Measurements from ENCODE around the gene IL1RL2. TPM values are rescaled to one million over a fixed set of nuclear protein-coding genes. Genes with fewer than 3 reads are reported as not detected.
A peak's percentile ranks its signal among the peaks of the same experiment; 100 is the strongest.

The IL1RL2 gene
- polyA plus RNA-seq (ENCODE audit: insufficient read length in 3 of 3) = 1 to 10 TPM in 2 of 3 donors, under 1 TPM in 1; 0.98 to 1.4 (median 1.3) TPM
- long read RNA-seq, donor 1 = 0 reads
- long read RNA-seq, donor 2 = 0 reads
- long read RNA-seq, donor 3, partial matches to known transcripts = 5 of 5 reads
- long read RNA-seq, donor 3, other reads (novel, unspliced or antisense) = 0 of 5 reads
- long read RNA-seq, donor 4 = 0 reads
- long read RNA-seq, donor 5 = 0 reads
- long read RNA-seq, donor 6 = 0 reads
- long read RNA-seq, donor 7 = 0 reads
- long read RNA-seq, donor 8 = 0 reads
- long read RNA-seq, donor 9 = 0 reads
- long read RNA-seq, donor 10 = 0 reads
- long read RNA-seq, donor 11 = 0 reads
- long read RNA-seq, donor 12 = 0 reads
- long read RNA-seq, donor 13 = 0 reads
- long read RNA-seq, donor 14 = 0 reads
- long read RNA-seq, donor 15 = 0 reads
- long read RNA-seq, donor 16 = 0 reads

DNA sequence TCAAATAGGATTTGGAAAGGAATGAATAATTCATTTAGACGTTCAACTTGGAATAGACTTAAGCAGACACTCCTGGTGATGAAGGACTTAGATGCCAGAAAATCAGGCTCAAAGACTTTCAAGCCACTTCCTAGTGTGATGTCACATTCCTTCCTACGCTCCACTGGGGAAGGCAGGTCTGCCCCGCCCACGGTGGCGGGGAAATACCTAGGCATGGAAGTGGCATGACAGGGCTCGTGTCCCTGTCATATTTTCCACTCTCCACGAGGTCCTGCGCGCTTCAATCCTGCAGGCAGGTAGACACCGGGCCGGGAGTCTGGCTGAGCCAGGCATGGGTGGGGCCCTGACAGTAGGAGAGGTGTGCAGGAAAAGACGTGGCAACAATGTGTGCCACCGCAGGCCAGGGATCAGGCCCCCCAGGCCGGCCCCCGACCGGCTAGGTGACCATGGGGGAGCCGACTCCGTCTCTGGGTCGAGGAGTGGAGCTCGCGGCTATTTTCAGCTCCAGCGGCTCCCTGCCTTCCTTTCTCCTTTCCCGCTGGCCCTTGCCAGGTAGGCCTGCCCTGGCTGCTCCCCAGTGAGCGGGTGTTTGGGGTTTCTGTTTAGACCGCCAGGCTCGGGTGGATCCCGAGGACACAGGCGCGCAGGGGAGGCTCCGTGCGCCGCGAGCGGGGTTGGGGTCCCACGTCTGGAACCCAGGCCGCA is at the start of gene IL1RL2:
IL1RL2 (plus strand) TSS at position 233 of the 705 bp plus-strand sequence. CDS start 845 bp downstream, outside the sequence.
- no peak for DNase-seq

DNA sequence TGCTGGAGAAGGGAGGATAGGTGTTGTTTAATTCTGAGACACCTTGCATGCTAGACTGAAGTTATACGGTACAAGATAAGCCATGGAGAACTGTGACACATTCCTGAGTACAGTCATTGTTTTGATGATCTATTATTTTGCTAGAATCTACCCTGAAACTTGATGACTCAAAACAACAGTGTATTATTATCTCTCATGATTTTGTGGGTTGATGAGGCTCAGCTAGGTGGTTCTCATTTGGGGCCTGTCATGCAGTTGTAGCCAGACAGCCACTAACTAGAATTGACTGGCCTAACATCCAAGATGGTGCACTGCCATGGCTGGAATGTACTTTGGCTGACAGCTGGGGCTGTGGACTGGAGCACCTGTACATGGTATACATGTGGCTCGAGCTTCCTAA is 49.7 kb upstream of the IL1RL2 start:
- DNase-seq = no peak

DNA sequence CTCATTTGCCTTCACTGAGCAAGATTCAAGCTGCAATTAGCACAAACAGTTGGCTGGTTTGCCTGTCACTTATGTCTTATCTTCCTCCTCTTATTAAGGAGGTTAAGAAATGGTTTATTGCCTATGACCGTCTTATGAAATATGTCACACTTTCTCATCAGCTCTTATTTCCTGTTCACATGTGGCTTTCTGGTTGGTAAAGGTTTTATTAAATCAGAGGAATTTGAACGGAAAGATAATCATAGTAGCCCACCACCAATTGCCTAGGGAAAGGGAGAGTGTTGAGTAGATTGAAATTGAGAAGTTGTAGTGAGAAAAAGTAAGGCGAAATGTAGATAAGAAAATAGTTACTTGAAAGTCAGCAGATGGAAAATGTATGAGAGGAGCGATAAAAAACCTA is 48.5 kb upstream of the IL1RL2 start:
- no peak for DNase-seq

DNA sequence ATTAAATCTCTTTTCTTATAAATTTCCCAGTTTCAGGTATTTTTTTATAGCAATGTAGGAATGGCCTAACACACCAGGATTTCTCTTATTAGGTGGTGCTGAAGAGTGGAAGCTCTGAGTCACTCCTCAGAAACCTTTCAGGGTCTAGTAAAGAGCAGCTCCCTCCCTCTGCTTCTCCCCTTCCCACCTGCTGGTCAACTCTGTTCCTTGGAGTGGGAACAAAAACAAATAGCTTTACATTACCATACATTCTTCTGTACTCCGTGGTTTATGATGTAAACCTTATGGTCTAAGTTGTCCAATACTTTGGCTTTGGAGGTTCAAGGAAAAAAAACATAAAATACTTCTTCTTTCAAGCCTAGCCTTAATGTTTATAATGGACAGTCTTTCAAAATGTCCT is 47.0 kb upstream of the IL1RL2 start:
- no peak for DNase-seq

DNA sequence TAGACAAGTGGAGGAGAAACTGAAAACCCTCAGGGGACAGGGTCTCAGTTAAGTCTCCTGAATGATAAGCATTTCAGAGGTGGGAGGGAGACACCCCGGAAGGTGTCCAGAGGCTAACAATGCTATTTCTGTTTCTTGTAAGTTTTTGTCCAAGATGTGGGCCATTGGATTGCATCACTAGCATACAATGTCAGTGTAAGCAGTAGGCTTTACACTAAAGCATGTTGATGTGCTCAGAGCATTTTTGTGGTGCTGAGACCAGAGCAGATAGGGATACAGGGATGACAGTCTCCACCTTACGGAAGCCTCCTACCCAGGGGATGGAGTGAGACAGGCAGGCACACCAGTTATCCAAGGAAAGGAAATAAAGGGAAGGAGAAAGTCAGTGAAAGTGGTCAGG is 46.4 kb upstream of the IL1RL2 start:
- DNase-seq = no peak

DNA sequence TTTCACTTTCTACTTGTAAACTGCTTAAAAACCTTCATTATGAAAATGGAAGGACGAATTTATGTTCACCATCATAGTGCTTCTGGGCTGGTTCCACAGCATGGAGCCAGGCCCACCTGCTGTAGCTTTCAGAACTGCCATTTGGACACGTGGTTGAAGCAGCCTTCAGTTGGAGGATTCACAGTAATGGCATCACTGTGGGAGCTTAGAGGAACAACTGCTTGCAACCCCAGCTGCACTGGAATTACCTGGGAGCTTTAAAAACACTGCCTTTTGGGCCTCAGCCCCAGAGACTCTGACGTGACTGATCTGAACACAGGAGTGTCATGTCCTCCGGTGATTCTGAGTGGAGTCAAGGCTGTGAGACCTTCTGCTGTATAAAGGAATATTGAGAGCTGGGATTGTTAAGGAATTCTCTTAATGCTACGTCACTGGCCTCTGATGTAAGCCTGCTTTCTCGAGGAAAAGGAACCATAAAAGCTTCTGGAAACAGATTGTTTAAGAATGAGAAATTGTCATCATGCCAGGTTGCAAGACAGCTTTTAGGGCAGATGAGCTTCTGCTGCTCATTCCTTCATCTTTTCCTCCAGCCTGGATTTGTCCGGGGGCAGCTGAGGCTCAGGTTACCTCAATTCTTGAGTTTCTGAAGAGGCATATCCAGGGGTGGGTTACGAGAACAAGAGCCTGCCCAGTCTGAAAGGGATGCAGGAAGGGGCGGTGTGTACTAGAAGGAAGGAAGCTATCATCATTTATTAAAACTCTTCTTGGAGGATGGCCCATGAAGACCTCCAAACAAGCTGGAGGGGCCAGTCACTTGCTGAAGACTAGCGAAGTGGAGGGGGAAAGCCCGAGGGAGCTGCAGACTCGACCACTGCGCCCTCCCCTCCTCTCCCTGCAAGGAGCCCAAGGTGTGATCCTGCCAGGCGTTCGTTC is 45.5 kb upstream of the IL1RL2 start:
- peak; percentile 59 for DNase-seq

DNA sequence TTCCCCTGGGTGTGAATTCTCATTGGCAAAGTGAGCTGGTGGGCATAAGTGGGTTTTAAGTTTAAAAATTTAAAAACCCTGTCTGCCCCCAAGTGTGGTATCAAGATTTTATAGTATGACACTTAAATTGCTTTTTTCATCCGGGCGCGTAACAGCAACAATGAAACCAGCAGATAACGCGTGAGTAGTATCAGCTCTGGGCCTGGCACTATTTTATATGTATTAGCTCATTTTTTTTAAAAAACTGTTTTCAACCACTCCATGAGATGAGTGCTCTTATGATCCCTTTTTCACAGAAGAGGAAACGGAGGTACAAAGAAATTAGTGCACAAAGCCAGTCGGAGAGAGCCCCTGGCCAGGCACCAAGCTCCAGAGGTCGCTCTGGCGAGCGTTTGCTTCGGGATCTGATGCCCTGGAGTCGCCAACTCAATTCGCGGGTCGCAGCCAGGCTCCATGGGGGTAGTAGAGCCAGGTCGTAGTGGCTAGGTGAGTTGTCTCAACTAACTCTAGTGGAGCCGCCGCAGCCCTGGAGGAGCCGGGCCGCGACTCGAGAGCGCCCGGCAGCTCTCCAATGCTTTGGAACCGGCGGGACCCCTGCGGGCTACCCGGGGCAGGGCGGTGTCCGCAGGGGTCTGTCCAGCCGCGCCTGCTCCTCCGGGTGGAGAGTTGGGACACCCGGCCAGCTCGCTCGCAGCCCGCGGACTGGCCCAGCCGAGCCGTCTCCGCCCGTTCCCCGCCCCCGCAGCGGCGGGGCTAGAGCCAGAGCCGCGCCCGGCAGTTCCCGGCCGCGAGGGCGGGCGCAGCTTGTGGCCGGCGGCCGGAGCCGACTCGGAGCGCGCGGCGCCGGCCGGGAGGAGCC is 44.6 kb upstream of the IL1RL2 start, which contains the start of gene IL1R1:
IL1R1 (plus strand) TSS at position 777 of the 859 bp plus-strand sequence. CDS start 14,979 bp downstream, outside the sequence.
- peak; percentile 80 for DNase-seq

DNA sequence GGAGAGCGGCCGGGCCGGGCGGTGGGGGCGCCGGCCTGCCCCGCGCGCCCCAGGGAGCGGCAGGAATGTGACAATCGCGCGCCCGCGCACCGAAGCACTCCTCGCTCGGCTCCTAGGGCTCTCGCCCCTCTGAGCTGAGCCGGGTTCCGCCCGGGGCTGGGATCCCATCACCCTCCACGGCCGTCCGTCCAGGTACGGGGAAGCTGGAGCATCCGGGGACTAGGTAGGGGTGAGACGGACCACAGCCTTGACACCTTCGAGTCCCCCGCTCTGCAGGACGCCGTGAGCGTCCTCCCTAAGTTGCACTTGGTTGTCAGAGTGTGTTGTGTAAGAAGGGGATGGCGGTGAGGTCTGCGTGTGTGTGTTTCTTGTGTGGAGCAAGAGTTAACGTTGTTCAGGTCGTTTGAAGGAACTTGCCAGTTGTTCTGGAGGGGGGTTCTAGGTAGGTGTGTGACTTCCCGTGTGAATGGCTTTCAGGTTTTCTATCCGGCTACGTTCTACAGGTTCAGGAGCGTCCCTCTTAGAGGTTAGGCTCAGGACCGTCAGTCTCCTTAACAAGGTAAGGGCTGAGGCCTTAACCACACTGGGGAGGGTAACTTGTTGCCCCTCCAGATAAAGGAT is 43.9 kb upstream of the IL1RL2 start:
- no peak for DNase-seq

DNA sequence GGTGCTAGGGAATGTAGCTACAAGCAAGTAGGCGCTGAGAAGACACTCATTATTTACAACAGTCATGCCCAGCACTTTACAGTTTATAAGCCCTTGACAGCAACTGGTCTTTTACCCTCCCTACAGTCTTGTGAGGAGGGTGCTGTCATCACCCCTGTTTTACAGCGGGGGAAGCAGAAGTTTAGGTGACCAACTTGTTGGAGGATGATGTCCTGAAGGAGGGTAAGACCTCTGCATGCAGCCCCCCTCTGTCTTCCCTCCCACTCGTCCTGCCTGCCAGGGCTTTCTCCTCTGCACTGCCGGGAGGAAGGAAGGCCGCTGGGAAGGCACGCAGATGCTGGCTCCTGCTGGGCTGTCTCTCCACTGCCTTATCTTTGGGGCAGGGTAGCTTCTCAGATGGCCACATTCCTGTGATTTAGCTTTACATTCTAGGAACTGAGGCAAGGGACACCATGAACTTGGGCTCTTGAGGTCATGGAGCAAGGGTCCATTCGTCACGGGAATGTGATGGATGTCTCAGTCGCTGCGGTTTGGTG is 43.3 kb upstream of the IL1RL2 start:
- no peak for DNase-seq

DNA sequence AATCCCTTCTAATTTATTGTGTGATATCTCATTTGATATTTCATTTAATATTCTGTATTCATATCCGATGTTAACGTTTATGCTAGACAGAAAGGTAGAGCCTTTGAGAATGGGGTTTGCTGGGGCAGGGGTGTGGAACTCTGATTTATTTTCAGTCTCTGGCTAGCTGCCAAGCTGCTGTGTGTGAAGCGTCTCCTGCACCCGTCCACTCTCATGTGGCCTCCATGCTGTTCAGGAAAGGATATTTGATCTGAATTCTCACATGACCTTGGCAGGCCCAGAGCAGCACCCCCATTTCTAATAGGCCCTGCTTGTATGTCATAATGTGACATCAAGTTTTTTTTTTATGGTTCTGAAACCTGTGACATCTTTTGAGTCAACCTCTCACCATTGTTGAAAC is 42.7 kb upstream of the IL1RL2 start:
- DNase-seq = no peak

DNA sequence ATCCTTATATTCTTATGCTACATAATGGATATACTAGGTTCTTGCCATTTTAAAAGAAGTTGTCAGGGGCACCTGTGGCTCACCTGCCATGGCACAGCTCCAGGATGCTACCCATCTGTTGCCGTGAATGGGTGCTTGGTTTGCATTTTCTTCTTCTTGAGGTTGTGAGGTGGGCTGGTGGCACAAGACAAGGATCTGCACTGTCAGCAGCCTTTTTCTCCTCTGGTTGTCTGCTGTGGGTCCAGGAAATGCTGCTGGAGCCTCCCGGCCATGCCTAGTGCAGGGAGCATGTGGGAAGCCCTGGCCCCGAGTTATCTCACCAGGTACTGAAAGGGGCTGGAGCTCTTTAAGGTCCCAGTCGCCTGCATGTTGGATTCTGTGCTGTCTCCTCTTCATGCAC is 41.7 kb upstream of the IL1RL2 start:
- no peak for DNase-seq

DNA sequence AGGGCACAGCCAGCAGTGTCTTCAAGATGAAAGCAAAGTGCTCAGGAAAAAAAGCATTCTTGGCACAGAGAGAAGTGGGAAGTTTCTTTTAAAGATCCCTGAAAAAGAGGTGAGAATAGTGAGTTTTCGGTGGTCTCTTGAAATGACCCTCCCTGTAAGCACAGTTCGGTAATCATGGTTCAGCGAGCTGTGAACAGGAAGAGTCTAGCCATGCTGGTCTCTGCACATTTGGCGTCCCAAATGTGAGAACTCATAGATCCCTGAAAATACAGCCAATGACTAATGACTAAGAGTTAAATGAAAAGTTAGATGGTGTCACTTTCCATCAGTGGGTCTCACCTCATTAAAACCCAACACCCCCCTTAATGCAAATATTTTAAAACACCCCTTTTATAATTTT is 40.9 kb upstream of the IL1RL2 start:
- DNase-seq = no peak

DNA sequence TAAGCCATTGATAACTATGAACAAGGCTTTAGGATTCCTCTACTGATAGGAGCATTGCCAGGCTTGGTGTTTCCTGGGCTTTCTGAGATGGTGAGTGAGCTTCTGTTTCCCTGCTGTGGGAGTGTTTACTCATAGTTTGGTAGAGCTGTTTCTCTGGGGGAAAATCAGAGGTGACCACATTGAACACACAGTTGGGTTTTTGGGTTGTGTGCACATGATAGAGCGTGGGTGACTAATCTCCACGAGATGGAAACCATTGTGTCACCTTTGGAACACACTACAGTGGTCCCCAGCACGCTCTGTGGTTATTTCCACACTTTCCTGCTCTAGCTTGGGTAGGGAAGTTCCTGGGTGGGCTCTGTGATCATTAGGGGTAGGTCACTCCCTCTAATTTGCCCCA is 38.9 kb upstream of the IL1RL2 start:
- no peak for DNase-seq

DNA sequence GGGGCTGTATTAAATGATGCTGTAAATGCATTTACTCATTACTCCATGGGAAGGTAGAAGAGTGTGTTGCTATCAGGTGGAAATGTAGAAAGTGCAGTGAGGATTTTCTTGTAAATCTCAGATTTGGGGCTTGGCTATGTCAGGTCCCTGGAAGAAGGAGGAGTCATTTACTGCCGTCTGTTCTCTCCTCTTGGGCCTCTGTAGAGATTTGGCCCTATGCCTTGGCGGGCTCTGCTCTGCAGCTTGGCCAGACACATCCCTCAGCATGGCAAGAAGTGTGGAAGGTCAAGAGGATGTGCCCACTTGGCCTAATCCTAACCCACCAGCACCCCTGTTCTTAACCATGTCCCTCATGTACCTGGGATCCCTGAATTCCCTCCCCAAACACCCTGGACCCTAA is 37.6 kb upstream of the IL1RL2 start:
- no peak for DNase-seq

DNA sequence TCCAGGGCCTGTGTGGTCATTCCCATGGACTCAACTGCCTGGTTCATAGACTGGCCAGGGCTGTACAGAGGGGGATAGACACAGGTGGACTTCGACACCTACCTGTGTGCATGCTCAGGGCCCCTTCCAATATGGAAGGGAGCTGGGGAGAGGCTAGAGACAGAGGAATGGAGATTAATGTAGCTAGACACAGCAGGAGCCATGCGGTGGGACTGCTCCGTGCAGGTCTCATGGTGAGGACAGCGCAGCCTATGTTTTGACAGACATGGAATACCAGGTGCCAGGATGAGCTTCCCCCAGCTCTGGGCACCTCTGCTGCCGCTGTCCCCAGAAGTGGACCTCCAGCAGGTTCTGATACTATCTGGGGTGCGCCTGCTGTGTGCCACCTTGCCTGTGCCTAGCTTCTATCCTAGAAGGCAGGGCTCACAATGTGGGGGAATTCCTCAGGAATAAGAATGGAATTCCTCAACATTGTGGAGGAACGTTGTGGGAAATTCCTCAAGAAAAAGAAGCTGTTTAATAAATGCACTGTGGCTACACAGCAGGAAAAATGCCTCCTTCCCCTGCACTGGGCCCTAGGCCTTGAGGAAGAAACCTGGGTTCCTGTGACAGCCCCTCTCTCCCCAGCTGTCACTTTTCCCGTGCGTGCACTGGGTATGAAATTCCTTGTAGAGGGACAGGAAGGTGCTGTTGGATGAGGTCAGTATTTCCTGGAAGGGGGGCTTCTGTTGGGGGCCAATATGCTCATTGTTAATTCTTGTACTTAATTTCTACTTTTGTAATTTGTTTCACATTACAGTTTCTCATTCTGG is 37.0 kb upstream of the IL1RL2 start:
- no peak for DNase-seq

DNA sequence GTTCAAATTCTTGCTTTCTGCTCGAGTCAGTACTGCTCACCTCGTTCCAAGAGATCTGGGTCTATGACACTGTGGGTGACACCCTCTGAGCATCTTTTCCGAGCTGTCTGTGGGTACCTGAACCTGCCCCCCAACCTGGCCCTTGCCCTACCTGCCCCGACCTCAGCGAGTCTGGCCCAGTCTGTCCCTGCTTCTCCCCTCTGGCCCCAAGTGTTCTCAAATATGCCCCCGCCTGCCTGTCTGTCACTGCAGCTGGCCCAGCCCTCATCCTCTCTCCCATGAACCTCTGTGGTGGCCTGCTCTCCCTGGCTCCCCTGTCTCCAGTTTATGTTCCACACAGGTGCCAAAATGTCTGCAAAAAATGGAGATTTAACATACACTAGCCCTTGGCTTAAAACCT is 32.5 kb upstream of the IL1RL2 start:
- DNase-seq = no peak

DNA sequence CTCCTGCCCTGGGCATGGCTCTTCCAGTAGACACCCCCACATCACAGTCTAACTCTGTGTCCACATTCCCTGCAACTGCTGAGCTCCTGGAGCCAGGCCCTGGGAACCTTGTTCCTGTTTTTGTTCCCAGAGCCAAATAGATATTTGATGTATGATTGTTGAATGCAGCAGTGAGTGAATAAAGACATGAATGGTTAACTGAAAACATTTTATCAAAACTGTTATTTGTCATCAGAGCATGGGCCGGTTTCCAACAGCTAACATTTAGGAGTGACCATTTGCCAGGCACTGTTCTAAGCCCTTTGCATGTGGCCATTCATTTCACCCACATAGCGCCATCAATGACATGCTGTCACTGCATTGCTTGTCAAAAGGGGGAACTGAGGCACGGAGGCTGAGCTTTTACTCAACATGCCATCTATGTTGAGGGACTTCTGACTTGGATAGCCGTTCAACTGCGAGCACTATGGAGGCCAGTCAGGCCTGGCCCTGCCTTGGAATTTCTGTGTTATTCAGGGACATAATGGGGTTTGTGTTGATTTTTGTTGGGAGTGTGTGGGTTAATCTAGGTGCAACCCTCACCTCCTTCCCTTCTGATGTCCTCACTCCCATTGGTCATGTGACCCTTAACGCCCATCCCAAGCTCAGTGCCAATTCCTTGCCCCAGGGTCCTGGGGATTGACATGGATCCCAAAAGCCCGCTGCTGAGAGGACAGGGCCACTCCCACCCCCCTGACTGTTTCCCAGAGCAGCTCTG is 31.7 kb upstream of the IL1RL2 start:
- no peak for DNase-seq

DNA sequence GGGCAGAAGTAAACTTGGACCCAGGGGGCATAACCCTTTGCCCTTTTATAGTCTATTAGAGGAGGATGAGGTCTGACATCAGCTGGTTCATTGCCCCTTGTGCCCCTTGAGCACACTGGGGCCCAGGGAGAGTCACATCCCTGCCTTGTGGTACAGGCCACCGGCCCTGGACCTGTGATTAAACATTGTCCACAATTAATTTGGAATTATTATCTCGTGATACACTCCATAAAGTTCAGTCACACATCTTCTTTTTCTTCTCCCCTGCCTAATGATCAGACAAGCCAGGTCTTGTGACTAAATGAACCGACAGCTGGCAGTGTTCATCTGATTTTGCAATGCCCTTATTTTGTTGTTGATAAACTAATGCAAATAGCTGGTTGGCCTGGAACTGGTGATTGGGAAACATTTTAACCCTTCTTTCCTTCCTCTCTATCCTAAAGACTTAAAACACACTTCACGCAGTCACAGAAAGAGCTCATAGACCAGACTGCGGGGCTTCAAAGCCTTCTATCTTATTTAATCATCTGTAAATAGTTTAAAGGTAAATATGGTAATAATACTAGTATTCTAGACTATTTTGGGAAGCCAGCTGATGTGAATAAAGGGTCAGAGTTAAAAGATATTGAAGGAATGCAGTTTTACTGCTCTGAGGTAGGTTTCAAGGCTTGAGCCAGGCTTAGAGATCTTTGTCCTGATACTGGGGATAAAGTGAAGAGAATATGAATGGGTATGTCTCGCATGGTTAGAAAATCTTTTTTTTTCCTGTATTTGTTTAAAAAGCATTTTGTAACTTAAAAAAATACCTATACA is 30.9 kb upstream of the IL1RL2 start:
- DNase-seq = no peak
